Mesenchymal stem cell (in vitro differentiated cells and primary cell): ENCODE measurements around the gene TMEM203.

Experiments
- DNase-seq: peaks from one replicate; pipeline ENCODE4 v3.0.0-alpha.2; 2013
- H2AFZ ChIP-seq: one replicate; pipeline ENCODE4 v1.6.1; 2013; ENCODE audit warnings: low read depth, mild to moderate bottlenecking, control low read depth, inconsistent platforms, low read length, moderate library complexity
- H2AK5ac ChIP-seq: 2 replicates; pipeline ENCODE4 v1.6.1; 2013; ENCODE audit warnings: low read length, moderate library complexity, mild to moderate bottlenecking, inconsistent platforms; ENCODE audit not compliant: severe bottlenecking
- H2BK120ac ChIP-seq: one replicate; pipeline ENCODE4 v1.6.1; 2013; ENCODE audit warnings: low read depth, mild to moderate bottlenecking, inconsistent platforms, low read length, moderate library complexity
- H2BK12ac ChIP-seq, 2 experiments: one replicate each; pipeline ENCODE4 v1.6.1; 2013; ENCODE audit warnings: inconsistent platforms in 2 of 2, low read length in 2 of 2, mild to moderate bottlenecking in 2 of 2, moderate library complexity in 2 of 2, control low read depth in 1 of 2
- H2BK15ac ChIP-seq: one replicate; pipeline ENCODE4 v1.6.1; 2013; ENCODE audit warnings: mild to moderate bottlenecking, low read depth, inconsistent platforms; ENCODE audit not compliant: poor library complexity, severe bottlenecking
- H2BK5ac ChIP-seq: 2 replicates; pipeline ENCODE4 v1.6.1; 2013; ENCODE audit warnings: low read depth, mild to moderate bottlenecking, low read length, control low read depth, inconsistent platforms; ENCODE audit not compliant: poor library complexity, severe bottlenecking
- H3K14ac ChIP-seq, 2 experiments: one replicate each; pipeline ENCODE4 v1.6.1; 2013; ENCODE audit warnings: inconsistent platforms in 2 of 2, low read length in 2 of 2, control low read depth in 1 of 2, mild to moderate bottlenecking in 1 of 2, moderate library complexity in 1 of 2
- H3K18ac ChIP-seq, 2 experiments: one replicate each; pipeline ENCODE4 v1.6.1; 2013; ENCODE audit warnings: inconsistent platforms in 2 of 2, low read length in 2 of 2, control low read depth in 1 of 2, low read depth in 1 of 2, mild to moderate bottlenecking in 1 of 2
- H3K23ac ChIP-seq, 2 experiments: one replicate each; pipeline ENCODE4 v1.6.1; 2013; ENCODE audit warnings: inconsistent platforms in 2 of 2, low read length in 2 of 2, mild to moderate bottlenecking in 2 of 2, moderate library complexity in 2 of 2, control low read depth in 1 of 2
- H3K27ac ChIP-seq: 2 replicates; pipeline ENCODE4 v1.5.1; 2013; ENCODE audit warnings: mild to moderate bottlenecking, moderate library complexity, low read length, control low read depth, inconsistent platforms; ENCODE audit not compliant: poor library complexity, severe bottlenecking
- H3K27me3 ChIP-seq, 2 experiments: 2 replicates each; pipeline versions ENCODE4 v1.6.1 to v1.7.0; 2013; ENCODE audit warnings: low read length in 2 of 2, mild to moderate bottlenecking in 2 of 2, moderate library complexity in 2 of 2, control low read depth in 1 of 2, inconsistent platforms in 1 of 2; ENCODE audit not compliant: control insufficient read depth in 1 of 2, insufficient read depth in 1 of 2
- H3K36me3 ChIP-seq, 2 experiments: 2 replicates each; pipeline versions ENCODE4 v1.6.1 to v1.7.0; 2013; ENCODE audit warnings: low read length in 2 of 2, control low read depth in 1 of 2, inconsistent platforms in 1 of 2, low read depth in 1 of 2, mild to moderate bottlenecking in 1 of 2; ENCODE audit not compliant: insufficient read depth in 2 of 2, control insufficient read depth in 1 of 2
- H3K4ac ChIP-seq, 2 experiments: one replicate each; pipeline ENCODE4 v1.6.1; 2013; ENCODE audit warnings: inconsistent platforms in 2 of 2, low read length in 2 of 2, mild to moderate bottlenecking in 2 of 2, moderate library complexity in 2 of 2, control low read depth in 1 of 2, low read depth in 1 of 2
- H3K4me1 ChIP-seq: 2 replicates; pipeline ENCODE4 v1.6.1; 2013; ENCODE audit warnings: low read depth, low read length, control low read depth; ENCODE audit not compliant: control insufficient read depth, insufficient read depth
- H3K4me2 ChIP-seq: 2 replicates; pipeline ENCODE4 v1.6.1; 2013; ENCODE audit warnings: low read length, mild to moderate bottlenecking, inconsistent platforms; ENCODE audit not compliant: poor library complexity, severe bottlenecking
- H3K4me3 ChIP-seq, 2 experiments: 2 replicates each; pipeline versions ENCODE4 v1.5.1 to v1.7.0; 2013; ENCODE audit warnings: low read length in 2 of 2, mild to moderate bottlenecking in 2 of 2, control low read depth in 1 of 2, low read depth in 1 of 2; ENCODE audit not compliant: insufficient read depth in 1 of 2
- H3K79me1 ChIP-seq: replicated peaks from 2 replicates; pipeline ENCODE4 v1.6.1; 2013; ENCODE audit warnings: mild to moderate bottlenecking, control low read depth, low read length, inconsistent platforms; ENCODE audit not compliant: poor library complexity, severe bottlenecking
- H3K9ac ChIP-seq: 2 replicates; pipeline ENCODE4 v1.7.0; 2013; ENCODE audit warnings: mild to moderate bottlenecking, low read length, moderate library complexity
- H3K9me3 ChIP-seq: 2 replicates; pipeline ENCODE4 v1.7.0; 2013; ENCODE audit warnings: mild to moderate bottlenecking, low read length; ENCODE audit not compliant: control insufficient read depth
- H4K8ac ChIP-seq: one replicate; pipeline ENCODE4 v1.6.1; 2013; ENCODE audit warnings: inconsistent platforms, mild to moderate bottlenecking, low read length, moderate library complexity
- H4K91ac ChIP-seq: one replicate; pipeline ENCODE4 v1.6.1; 2013; ENCODE audit warnings: mild to moderate bottlenecking, low read length, inconsistent platforms
- WGBS: methylation state at CpG from one replicate; pipeline ENCODE4 v1.1.7; 2013; ENCODE audit warnings: mixed read lengths; 5-methylcytosine and 5-hydroxymethylcytosine counted together

TMEM203 gene

GRCh38 chr9:137252555-137253506 is 47.4 kb upstream of the TMEM203 start:
- no peak overlapping the region for H2AK5ac ChIP-seq
- H3K27me3 ChIP-seq: peaks cover 0 to 5% of the 10 kb centered on the region in 2 experiments
- H4K8ac ChIP-seq: no peak overlapping the region
- H3K4me3 ChIP-seq: no peak overlapping the region
- H2BK120ac ChIP-seq: no peak overlapping the region
- no peak overlapping the region for H2BK12ac ChIP-seq
- no peak overlapping the region for H3K23ac ChIP-seq
- H3K79me1 ChIP-seq: peaks cover 9% of the 10 kb centered on the region
- WGBS: 90% methylated on average over 33 of the region's 35 CpGs
- no peak overlapping the region for H2AFZ ChIP-seq
- H3K18ac ChIP-seq: no peak overlapping the region
- no peaks in the 10 kb centered on the region for H3K9me3 ChIP-seq
- peaks cover 0 to 16% of the 10 kb centered on the region in 2 experiments for H3K36me3 ChIP-seq
- H3K27ac ChIP-seq: no peak overlapping the region
- no peak overlapping the region for H4K91ac ChIP-seq
- H3K4me1 ChIP-seq: peaks cover 34% of the 10 kb centered on the region
- no peak overlapping the region for H3K4me2 ChIP-seq
- no peak for DNase-seq
- H3K14ac ChIP-seq: no peak overlapping the region
- H3K9ac ChIP-seq: no peak overlapping the region
- H2BK15ac ChIP-seq: no peak overlapping the region
- H2BK5ac ChIP-seq: no peak overlapping the region
- H3K4ac ChIP-seq: no peak overlapping the region

GRCh38 chr9:137251490-137252268 is 46.2 kb upstream of the TMEM203 start:
- Histone ChIP-seq H3K9me3 (no peaks in the 10 kb centered on the region), H2AK5ac (no peak overlapping the region), H2AFZ (no peak overlapping the region), H3K9ac (no peak overlapping the region), H2BK5ac (no peak overlapping the region), H4K8ac (no peak overlapping the region), H3K4ac (no peak overlapping the region), H3K18ac (no peak overlapping the region), H3K79me1 (peaks cover 5% of the 10 kb centered on the region), H2BK15ac (peak overlapping the region; percentile 33), H3K23ac (no peak overlapping the region), H3K27ac (no peak overlapping the region), H3K27me3 (peaks cover 0 to 5% of the 10 kb centered on the region in 2 experiments), H4K91ac (no peak overlapping the region), H2BK120ac (no peak overlapping the region), H2BK12ac (peak overlapping the region in 1 of 2 experiments; percentile 11), H3K36me3 (peaks cover 0 to 11% of the 10 kb centered on the region in 2 experiments), H3K4me2 (no peak overlapping the region), H3K4me1 (peaks cover 36% of the 10 kb centered on the region), H3K4me3 (peak overlapping the region in 1 of 2 experiments; percentile 7), H3K14ac (no peak overlapping the region)
- DNase-seq: no peak
- 93% methylated on average over 16 of the region's 22 CpGs for WGBS

- Histone ChIP-seq H2BK12ac (peak within 1 kb of the TSS in 1 of 2 experiments; percentile 11), H2AK5ac (no peak within 1 kb of the TSS), H4K91ac (no peak within 1 kb of the TSS), H3K18ac (no peak within 1 kb of the TSS), H3K23ac (no peak within 1 kb of the TSS), H3K36me3 (peaks cover 0 to 6% of the 10 kb centered on the region in 2 experiments), H3K14ac (no peak within 1 kb of the TSS), H3K79me1 (peaks cover 2% of the 10 kb centered on the region), H3K27me3 (peaks cover 0 to 7% of the 10 kb centered on the region in 2 experiments), H3K27ac (no peak within 1 kb of the TSS), H2BK15ac (peak within 1 kb of the TSS; percentile 33), H2BK5ac (no peak within 1 kb of the TSS), H3K4me3 (peak within 1 kb of the TSS in 1 of 2 experiments; percentile 7), H3K4me1 (peaks cover 31% of the 10 kb centered on the region), H3K9ac (no peak within 1 kb of the TSS), H2AFZ (no peak within 1 kb of the TSS), H4K8ac (no peak within 1 kb of the TSS), H3K9me3 (no peaks in the 10 kb centered on the region), H3K4ac (no peak within 1 kb of the TSS), H3K4me2 (no peak within 1 kb of the TSS), H2BK120ac (no peak within 1 kb of the TSS)
- WGBS: 75% methylated on average over 4 of the region's 4 CpGs
- DNase-seq: no peak
Measured at GRCh38 chr9:137251194-137251461, 45.7 kb upstream of the TMEM203 start, which contains the start of gene STPG3. Gene STPG3 (plus strand): TSS chr9:137251286. CDS start chr9:137251287, 1 bp downstream.
